GM21619 (cell line): Measurements from ENCODE around the gene FAM117A.

Experiments used
- ATAC-seq: cut with Tn5 transposase; IDR thresholded peaks from one replicate; pipeline ENCODE4 v1.9.1; 2021; ENCODE audit not compliant: unreplicated experiment

The FAM117A gene

GRCh38 chr17:49763735-49764558 lies at the start of gene FAM117A:
Gene FAM117A (minus strand): TSS chr17:49764131. CDS start chr17:49764087, 44 bp downstream.
- ATAC-seq, result peak; percentile 92

GRCh38 chr17:49809056-49809455 lies 45.1 kb upstream of the FAM117A start:
- no peak for ATAC-seq

- no peak for ATAC-seq
These were observed 34.8 kb upstream of the FAM117A start for GRCh38 chr17:49798738-49799137.

GRCh38 chr17:49798182-49798581 lies 34.3 kb upstream of the FAM117A start:
- no peak for ATAC-seq

GRCh38 chr17:49795372-49795771 lies 31.4 kb upstream of the FAM117A start:
- no peak for ATAC-seq

- ATAC-seq, result no peak
These were observed 29.4 kb upstream of the FAM117A start for GRCh38 chr17:49793309-49793708.

GRCh38 chr17:49789243-49789578 lies 25.3 kb upstream of the FAM117A start:
- no peak for ATAC-seq

- ATAC-seq, result peak; percentile 85
These were observed 24.7 kb upstream of the FAM117A start, which contains the start of gene KAT7 for GRCh38 chr17:49788478-49789242. Gene KAT7 (plus strand): TSS chr17:49788681. CDS start chr17:49788835, 154 bp downstream.

GRCh38 chr17:49787884-49788477 lies 24.1 kb upstream of the FAM117A start:
- ATAC-seq, result no peak

- ATAC-seq, result no peak
These were observed 20.7 kb upstream of the FAM117A start for GRCh38 chr17:49784636-49785035.

GRCh38 chr17:49783791-49784190 lies 19.9 kb upstream of the FAM117A start:
- ATAC-seq, result no peak

- no peak for ATAC-seq
These were observed 19.3 kb upstream of the FAM117A start for GRCh38 chr17:49783071-49783715.

GRCh38 chr17:49779739-49780231 lies 15.9 kb upstream of the FAM117A start:
- ATAC-seq, result no peak

- ATAC-seq, result no peak
These were observed 15.3 kb upstream of the FAM117A start for GRCh38 chr17:49779156-49779738.

GRCh38 chr17:49777563-49777962 lies 13.6 kb upstream of the FAM117A start:
- ATAC-seq, result no peak

GRCh38 chr17:49776551-49777300 lies 12.8 kb upstream of the FAM117A start:
- ATAC-seq, result no peak

GRCh38 chr17:49775546-49776260 lies 11.8 kb upstream of the FAM117A start:
- no peak for ATAC-seq

- no peak for ATAC-seq
These were observed 3.1 kb upstream of the FAM117A start for GRCh38 chr17:49766918-49767530.
